H1 (cell line): ENCODE results near the gene ADARB2. TPM values are rescaled to one million over a fixed set of nuclear protein-coding genes. Genes with fewer than 3 reads are reported as not detected.

ENCODE experiments used
- CTCF ChIA-PET: fragments of 300-600 bp; sonication (Branson Sonifier 250); formaldehyde crosslinking; loops from one replicate; lab custom pipeline; 2021; ENCODE audit not compliant: partially characterized antibody; lab: Charles Lee
- POLR2A ChIA-PET: fragments of 300-600 bp; sonication (Branson Sonifier 250); formaldehyde crosslinking; loops from one replicate; lab custom pipeline; 2021; ENCODE audit warnings: inconsistent platforms; ENCODE audit not compliant: partially characterized antibody; lab: Charles Lee
- DNase-seq, 2 experiments: peaks; one replicate each; pipeline versions ENCODE4 v3.0.0 to v3.0.0-alpha.2; 2010 to 2022; ENCODE audit warnings: low spot score in 2 of 2, low read depth in 1 of 2, mixed read lengths in 1 of 2
- FAIRE-seq: peaks from 2 replicates; lab custom pipeline; 2011; peaks lifted over from hg19 to GRCh38; lab: Jason Lieb, UNC
- H2AFZ ChIP-seq: 2 replicates; pipeline ENCODE4 v1.8.1; 2012; ENCODE audit warnings: low read length, inconsistent platforms
- H2AK5ac ChIP-seq: 2 replicates; pipeline ENCODE4 v1.6.1; 2013; ENCODE audit warnings: low read depth, low read length
- H2BK120ac ChIP-seq: replicated peaks from 2 replicates; pipeline ENCODE3; 2013; ENCODE audit warnings: low read depth, low read length, inconsistent platforms
- H2BK12ac ChIP-seq: 2 replicates; pipeline ENCODE4 v1.6.1; 2013; ENCODE audit warnings: low read depth, low read length
- H2BK15ac ChIP-seq: 2 replicates; pipeline ENCODE4 v1.6.1; 2013; ENCODE audit warnings: low read length
- H2BK20ac ChIP-seq: 2 replicates; pipeline ENCODE4 v1.6.1; 2013; ENCODE audit warnings: low read length
- H2BK5ac ChIP-seq: 2 replicates; pipeline ENCODE4 v1.6.1; 2013; ENCODE audit warnings: low read depth, low read length
- H3K14ac ChIP-seq: 2 replicates; pipeline ENCODE4 v1.6.1; 2013; ENCODE audit warnings: inconsistent platforms; ENCODE audit not compliant: insufficient read length
- H3K18ac ChIP-seq: 2 replicates; pipeline ENCODE4 v1.6.1; 2013; ENCODE audit warnings: low read length; ENCODE audit errors: extremely low read depth
- H3K23ac ChIP-seq: 2 replicates; pipeline ENCODE4 v1.6.1; 2013; ENCODE audit warnings: inconsistent platforms; ENCODE audit not compliant: insufficient read length
- H3K23me2 ChIP-seq: 2 replicates; pipeline ENCODE4 v1.6.1; 2013; ENCODE audit warnings: low read depth, low read length
- H3K27ac ChIP-seq: 2 replicates; pipeline ENCODE4 v1.6.1; 2011; ENCODE audit warnings: low read depth, low read length, inconsistent platforms
- H3K27me3 ChIP-seq, 4 experiments: replicated peaks in 1 of 4; 1 replicate in 1 of 4; 2 replicates in 3 of 4; pipeline versions ENCODE4 v1.6.1 to v1.8.1; 2011 to 2013; ENCODE audit warnings: low read length in 3 of 4, mild to moderate bottlenecking in 3 of 4, inconsistent platforms in 2 of 4, mixed read lengths in 2 of 4, moderate library complexity in 1 of 4; ENCODE audit not compliant: control insufficient read depth in 3 of 4, insufficient read depth in 3 of 4; ENCODE audit errors: extremely low read depth in 1 of 4
- H3K36me3 ChIP-seq, 4 experiments: 2 replicates each; pipeline versions ENCODE4 v1.6.1 to v1.8.1; 2011 to 2013; ENCODE audit warnings: mild to moderate bottlenecking in 4 of 4, low read length in 3 of 4, moderate library complexity in 2 of 4, control low read depth in 1 of 4, inconsistent platforms in 1 of 4; ENCODE audit not compliant: insufficient read depth in 4 of 4, control insufficient read depth in 2 of 4
- H3K4ac ChIP-seq: replicated peaks from 2 replicates; pipeline ENCODE3; 2013; ENCODE audit warnings: low read length, low read depth, mixed read lengths, inconsistent platforms; ENCODE audit not compliant: insufficient read length
- H3K4me1 ChIP-seq, 4 experiments: replicated peaks in 1 of 4; 1 replicate in 1 of 4; 2 replicates in 3 of 4; pipeline versions ENCODE4 v1.6.1 to v1.8.1; 2011 to 2013; ENCODE audit warnings: low read length in 3 of 4, inconsistent platforms in 2 of 4, mixed read lengths in 1 of 4; ENCODE audit not compliant: insufficient read depth in 4 of 4, control insufficient read depth in 3 of 4
- H3K4me2 ChIP-seq, 2 experiments: 2 replicates each; pipeline versions ENCODE4 v1.6.1 to v1.8.1; 2011 to 2013; ENCODE audit warnings: low read depth in 2 of 2, low read length in 2 of 2, control low read depth in 1 of 2, inconsistent platforms in 1 of 2, mild to moderate bottlenecking in 1 of 2; ENCODE audit not compliant: insufficient read depth in 1 of 2
- H3K4me3 ChIP-seq, 4 experiments: fragments of 200-600, 300-600 bp in 1 of 4; sonication (generic), shearing (Covaris generic), sonication (Bioruptor Twin) in 1 of 4; 2 replicates each; pipeline versions ENCODE4 v1.5.1 to v1.8.1; 2011 to 2016; ENCODE audit warnings: low read length in 4 of 4, low read depth in 3 of 4, control low read depth in 2 of 4, inconsistent platforms in 2 of 4, mild to moderate bottlenecking in 2 of 4, mixed read lengths in 1 of 4, moderate library complexity in 1 of 4; ENCODE audit not compliant: insufficient read depth in 2 of 4; ENCODE audit errors: extremely low read depth in 1 of 4
- H3K56ac ChIP-seq: replicated peaks from 2 replicates; pipeline ENCODE3; 2013; ENCODE audit warnings: low read depth, mild to moderate bottlenecking, mixed read lengths, low read length, inconsistent platforms; ENCODE audit not compliant: insufficient read length
- H3K79me1 ChIP-seq: 2 replicates; pipeline ENCODE4 v1.6.1; 2013; ENCODE audit warnings: low read depth, low read length, control low read depth
- H3K79me2 ChIP-seq, 2 experiments: 2 replicates each; pipeline versions ENCODE4 v1.6.1 to v1.8.1; 2012 to 2013; ENCODE audit warnings: low read length in 2 of 2, mild to moderate bottlenecking in 2 of 2, inconsistent platforms in 1 of 2; ENCODE audit not compliant: insufficient read depth in 2 of 2, control insufficient read depth in 1 of 2
- H3K9ac ChIP-seq, 4 experiments: replicated peaks in 1 of 4; 1 replicate in 1 of 4; 2 replicates in 3 of 4; pipeline versions ENCODE4 v1.6.1 to v1.8.1; 2011 to 2013; ENCODE audit warnings: low read depth in 3 of 4, low read length in 3 of 4, control low read depth in 2 of 4, mild to moderate bottlenecking in 2 of 4, moderate library complexity in 2 of 4, inconsistent platforms in 1 of 4; ENCODE audit errors: extremely low read depth in 1 of 4
- H3K9me3 ChIP-seq, 2 experiments: 2 replicates each; pipeline versions ENCODE4 v1.6.1 to v1.8.1; 2012 to 2013; ENCODE audit warnings: mild to moderate bottlenecking in 2 of 2, moderate library complexity in 2 of 2, control low read depth in 1 of 2, inconsistent platforms in 1 of 2, low read depth in 1 of 2, low read length in 1 of 2, mixed read lengths in 1 of 2; ENCODE audit not compliant: insufficient read depth in 2 of 2
- H4K20me1 ChIP-seq, 2 experiments: replicated peaks in 1 of 2; 2 replicates each; pipeline versions ENCODE3 to v1.8.1; 2011 to 2013; ENCODE audit warnings: inconsistent platforms in 2 of 2, low read length in 2 of 2, mild to moderate bottlenecking in 1 of 2; ENCODE audit not compliant: insufficient read depth in 2 of 2, control insufficient read depth in 1 of 2
- H4K5ac ChIP-seq: 2 replicates; pipeline ENCODE4 v1.6.1; 2013; ENCODE audit warnings: low read length, low read depth, mixed read lengths, inconsistent platforms; ENCODE audit not compliant: insufficient read length
- H4K8ac ChIP-seq: 2 replicates; pipeline ENCODE4 v1.8.0; 2013; ENCODE audit warnings: mild to moderate bottlenecking, moderate library complexity, low read length, inconsistent platforms; ENCODE audit not compliant: insufficient read depth; ENCODE audit errors: extremely low read depth
- H4K91ac ChIP-seq: replicated peaks from 2 replicates; pipeline ENCODE3; 2013; ENCODE audit warnings: low read length, mixed read lengths, inconsistent platforms; ENCODE audit not compliant: insufficient read length
- BCL11A ChIP-seq, 2 experiments: IDR thresholded peaks; one replicate each; pipeline ENCODE4 v1.6.1; 2011; ENCODE audit warnings: low read depth in 2 of 2, low read length in 2 of 2, mild to moderate bottlenecking in 2 of 2
- CHD1 ChIP-seq: IDR thresholded peaks from 2 replicates; pipeline ENCODE4 v1.6.1; 2012; ENCODE audit warnings: low read depth, low read length, improper control_type of control experiment
- EZH2 ChIP-seq: fragments of 200-600 bp; sonication (generic); IDR thresholded peaks from 2 replicates; pipeline ENCODE4 v1.7.1; 2012; ENCODE audit warnings: low read depth, mild to moderate bottlenecking, moderate library complexity, low read length, inconsistent platforms; ENCODE audit not compliant: severe bottlenecking
- FOSL1 ChIP-seq: IDR thresholded peaks from 2 replicates; pipeline ENCODE4 v1.6.1; 2011; ENCODE audit warnings: mild to moderate bottlenecking, low read depth, low read length, moderate library complexity; ENCODE audit not compliant: insufficient read depth
- GABPA ChIP-seq: IDR thresholded peaks from 2 replicates; pipeline ENCODE4 v1.6.1; 2011; ENCODE audit warnings: mild to moderate bottlenecking, low read length, moderate library complexity, borderline replicate concordance; ENCODE audit not compliant: insufficient read depth
- JUN ChIP-seq: IDR thresholded peaks from 2 replicates; pipeline ENCODE4 v1.6.1; 2011; ENCODE audit warnings: low read depth, mild to moderate bottlenecking, improper control_type of control experiment, low read length
- KDM1A ChIP-seq: fragments of 200-600, 300-600 bp; sonication (generic); IDR thresholded peaks from 2 replicates; pipeline ENCODE4 v1.7.1; 2016; ENCODE audit warnings: mild to moderate bottlenecking, low read length, borderline replicate concordance
- PHF8 ChIP-seq: fragments of 200-600 bp; sonication (generic); conservative IDR thresholded peaks from 2 replicates; pipeline ENCODE4 v1.7.1; 2012; ENCODE audit warnings: low read depth, mild to moderate bottlenecking, inconsistent platforms, low read length, moderate library complexity
- RFX5 ChIP-seq: IDR thresholded peaks from 2 replicates; pipeline ENCODE4 v1.6.1; 2011; ENCODE audit warnings: low read depth, low read length, improper control_type of control experiment, borderline replicate concordance
- RXRA ChIP-seq: IDR thresholded peaks from 2 replicates; pipeline ENCODE4 v1.6.1; 2011; ENCODE audit warnings: low read depth, mild to moderate bottlenecking, low read length, moderate library complexity; ENCODE audit not compliant: insufficient read depth
- SUZ12 ChIP-seq: fragments of 200-600 bp; sonication (generic); IDR thresholded peaks from 2 replicates; pipeline ENCODE4 v1.6.1; 2012; ENCODE audit warnings: mild to moderate bottlenecking, inconsistent platforms, low read length, moderate library complexity, mixed read lengths
- TAF1 ChIP-seq: IDR thresholded peaks from 2 replicates; pipeline ENCODE4 v1.6.1; 2011; ENCODE audit warnings: mild to moderate bottlenecking, low read depth, low read length
- USF2 ChIP-seq: IDR thresholded peaks from 2 replicates; pipeline ENCODE4 v1.6.1; 2011; ENCODE audit warnings: low read length, improper control_type of control experiment
- WGBS, 2 experiments: shearing (Covaris generic) in 1 of 2; methylation state at CpG; one replicate each; pipeline versions ENCODE4 v1.1.6 to v1.1.7; 2013 to 2015; ENCODE audit warnings: low lambda C conversion rate in 2 of 2, mixed read lengths in 2 of 2, inconsistent platforms in 1 of 2, low coverage in 1 of 2, missing lambda C conversion rate in 1 of 2; ENCODE audit not compliant: insufficient replicate concordance in 2 of 2, insufficient coverage in 1 of 2, insufficient read length in 1 of 2; ENCODE audit errors: extremely low coverage in 1 of 2, missing lambda C conversion rate in 1 of 2; 5-methylcytosine and 5-hydroxymethylcytosine counted together
- polyA plus RNA-seq, 7 experiments: library from polyadenylated mRNA; depleted of rRNA in 3 of 7; stranded (reverse) in 5 of 7; unstranded in 2 of 7; fragments of >200 nt in 5 of 7; fragments of 200-250 nt in 2 of 7; gene quantifications; 1 replicate in 5 of 7; 2 replicates in 1 of 7; 4 replicates in 1 of 7; pipeline versions ENCODE4 v1.2.1 to v1.2.3, GENCODE V29; 2011 to 2013; ENCODE audit warnings: missing spikeins in 2 of 7, mixed read lengths in 2 of 7
- total RNA-seq: library from RNA; stranded (reverse); fragmentation: NEBNext Ultra II Directional; extraction: Animal tissue kit (Norgen Biotek cat#: 25700); gene quantifications from 2 replicates; pipeline ENCODE4 v1.2.1, GENCODE V29; 2021

The ADARB2 gene
- total and polyA plus RNA-seq, 2 of the 8 experiments (the other 6 are each of a cell fraction or from before 2014, with no cell fraction given): 2.2 to 2.8 TPM

DNA sequence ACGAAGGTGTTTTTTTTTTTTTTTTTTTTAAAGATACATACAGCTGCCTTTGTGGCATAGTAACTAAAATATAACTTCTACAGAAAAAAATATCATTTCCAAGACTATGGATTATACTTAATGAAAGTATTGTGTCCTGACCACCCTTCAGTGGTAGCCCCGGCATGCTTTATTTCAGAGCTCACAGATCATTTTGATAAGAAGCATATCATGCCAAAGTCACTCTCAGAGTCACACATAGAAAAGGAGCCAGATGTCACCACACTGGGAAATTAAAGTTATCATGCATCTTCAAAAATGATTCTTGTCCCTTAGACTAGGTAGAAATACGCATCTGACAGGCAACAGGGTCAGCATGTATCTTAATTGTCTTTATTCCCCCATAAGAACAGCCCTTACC is 3.0 kb downstream of the ADARB2 start:
- 63% methylated on average over 3 of the region's 3 CpGs; no CpG with 5 or more reads in 1 of the 2 experiments for WGBS, 2 experiments
- POLR2A ChIA-PET: no interaction called here
- TF ChIP-seq BCL11A (IDR thresholded peaks at IDR 0.05; ENCODE audit: low read depth in 2 of 2, low read length in 2 of 2) (no peak), SUZ12 (no peak), FOSL1 (no peak), RXRA (no peak), KDM1A (no peak), RFX5 (no peak), GABPA (no peak), JUN (no peak), TAF1 (no peak), EZH2 (no peak), PHF8 (no peak), USF2 (no peak), CHD1 (no peak)

More for the DNA sequence above, 3.0 kb downstream of the ADARB2 start:
- H3K4ac ChIP-seq: no peak overlapping the region
- H3K4me2 ChIP-seq: no peak overlapping the region
- no peaks in the 10 kb centered on the region for H3K36me3 ChIP-seq
- H3K56ac ChIP-seq: no peak overlapping the region
- no peak overlapping the region for H3K4me3 ChIP-seq
- no peak overlapping the region for H3K18ac ChIP-seq
- H3K23ac ChIP-seq: no peak overlapping the region
- no peaks in the 10 kb centered on the region for H3K79me1 ChIP-seq
- H3K9ac ChIP-seq: no peak overlapping the region
- no peak overlapping the region for H3K14ac ChIP-seq
- H4K20me1 ChIP-seq: peaks cover 0 to 1% of the 10 kb centered on the region in 2 experiments
- H2BK120ac ChIP-seq: no peak overlapping the region
- no peak overlapping the region for H2BK5ac ChIP-seq
- no peak overlapping the region for H3K27ac ChIP-seq
- H2AK5ac ChIP-seq: no peak overlapping the region
- H2BK15ac ChIP-seq: no peak overlapping the region
- H3K4me1 ChIP-seq: peaks cover 0 to 13% (median 2%) of the 10 kb centered on the region in 4 experiments; a peak in 4 of 7 replicates
- no peak overlapping the region for H2BK20ac ChIP-seq
- H4K8ac ChIP-seq: no peak overlapping the region
- peaks cover 0 to 22% (median 16%) of the 10 kb centered on the region in 4 experiments; a peak in 6 of 7 replicates for H3K27me3 ChIP-seq
- H3K79me2 ChIP-seq: no peaks in the 10 kb centered on the region
- no peak overlapping the region for H4K91ac ChIP-seq
- H2BK12ac ChIP-seq: no peak overlapping the region
- FAIRE-seq: no peak
- no peaks in the 10 kb centered on the region for H3K9me3 ChIP-seq
- H4K5ac ChIP-seq: no peak overlapping the region
- DNase-seq: no peak
- H2AFZ ChIP-seq: no peak overlapping the region
- CTCF ChIA-PET: interaction anchor here (0.8 to 3.8 kb wide), 2 partner anchors 14 to 18 kb away, joined by 3 to 14 read pairs; no protein-coding TSS in a partner anchor
- peaks cover 11% of the 10 kb centered on the region; the same call in 1 of the 2 replicates for H3K23me2 ChIP-seq
